ENCODE measurements around the gene SPATA25. TPM values are rescaled to one million over a fixed set of nuclear protein-coding genes. Genes with fewer than 3 reads are reported as not detected.

The SPATA25 gene
- polyA plus RNA-seq, 1 donor from 2014 or later: 5.1 TPM

DNA sequence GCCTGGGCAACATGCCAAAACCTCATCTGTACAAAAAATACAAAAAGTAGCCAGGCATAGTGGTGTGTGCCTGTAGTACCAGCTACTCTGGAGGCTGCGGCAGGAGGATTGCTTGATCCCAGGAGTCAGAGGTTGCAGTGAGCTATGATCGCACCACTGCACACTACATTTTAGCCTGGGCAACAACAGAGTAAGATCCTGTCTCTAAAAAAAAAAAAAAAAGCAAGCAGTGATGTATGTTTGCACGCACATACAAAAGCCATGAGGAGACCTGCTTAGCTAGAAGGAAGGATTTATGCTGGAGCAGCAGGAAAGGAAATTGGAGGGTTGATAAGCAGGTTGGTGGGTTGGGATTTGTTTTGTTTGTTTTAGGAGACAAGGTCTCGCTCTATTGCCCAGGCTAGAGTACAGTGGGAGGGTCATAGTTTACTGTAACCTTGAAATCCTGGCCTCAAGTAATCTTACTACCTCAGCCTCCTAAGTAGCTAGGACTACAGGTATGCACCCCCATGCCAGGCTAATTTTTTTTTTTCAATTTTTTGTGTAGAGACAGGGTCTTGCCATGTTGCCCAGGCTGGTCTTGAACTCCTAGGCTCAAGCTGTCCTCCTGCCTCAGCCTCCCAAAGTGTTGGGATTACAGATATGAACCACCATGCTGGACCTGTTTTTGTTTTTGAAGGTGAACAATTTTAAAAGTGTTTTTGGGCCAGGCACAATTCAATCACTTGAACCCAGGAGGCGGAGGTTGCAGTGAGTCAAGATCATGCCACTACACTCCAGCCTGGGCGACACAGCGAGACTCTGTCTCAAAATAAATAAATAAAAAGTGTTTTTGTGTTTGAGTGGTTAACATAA is 26.0 kb downstream of the SPATA25 start:
- H3F3A ChIP-seq (ENCODE audit: insufficient read depth, low read length, poor library complexity, severe bottlenecking): no peaks in the 10 kb centered on the region
- H3K36me3 ChIP-seq (ENCODE audit: insufficient read depth, low read length): no peaks in the 10 kb centered on the region
- H4K20me1 ChIP-seq (ENCODE audit: insufficient read depth): no peaks in the 10 kb centered on the region
- no peak overlapping the region for H3K4me2 ChIP-seq (ENCODE audit: low read length)
- no peaks in the 10 kb centered on the region for H3K9me3 ChIP-seq (ENCODE audit: low read length)
- H3K4me3 ChIP-seq (ENCODE audit: low read length): no peak overlapping the region
- H3K79me2 ChIP-seq (replicated peaks; ENCODE audit: insufficient read depth, low read length): peaks cover 19% of the 10 kb centered on the region
- H3K9me2 ChIP-seq (ENCODE audit: insufficient read depth, low read length): no peaks in the 10 kb centered on the region
- TF ChIP-seq EZH2 (IDR thresholded peaks at IDR 0.05; ENCODE audit: borderline replicate concordance, insufficient read depth, low read length, poor library complexity, severe bottlenecking) (no peak), SMC3 (conservative IDR thresholded peaks at IDR 0.05; ENCODE audit: poor library complexity) (no peak), TAF1 (IDR thresholded peaks at IDR 0.05; ENCODE audit: low read depth) (no peak), MXI1 (conservative IDR thresholded peaks at IDR 0.05; ENCODE audit: poor library complexity, severe bottlenecking) (no peak), RAD21 (conservative IDR thresholded peaks at IDR 0.05) (no peak), EP300 (conservative IDR thresholded peaks at IDR 0.05; ENCODE audit: poor library complexity, severe bottlenecking) (no peak), POLR2AphosphoS5 (IDR thresholded peaks at IDR 0.05) (no peak)
- TF ChIP-seq, protein P1, sequence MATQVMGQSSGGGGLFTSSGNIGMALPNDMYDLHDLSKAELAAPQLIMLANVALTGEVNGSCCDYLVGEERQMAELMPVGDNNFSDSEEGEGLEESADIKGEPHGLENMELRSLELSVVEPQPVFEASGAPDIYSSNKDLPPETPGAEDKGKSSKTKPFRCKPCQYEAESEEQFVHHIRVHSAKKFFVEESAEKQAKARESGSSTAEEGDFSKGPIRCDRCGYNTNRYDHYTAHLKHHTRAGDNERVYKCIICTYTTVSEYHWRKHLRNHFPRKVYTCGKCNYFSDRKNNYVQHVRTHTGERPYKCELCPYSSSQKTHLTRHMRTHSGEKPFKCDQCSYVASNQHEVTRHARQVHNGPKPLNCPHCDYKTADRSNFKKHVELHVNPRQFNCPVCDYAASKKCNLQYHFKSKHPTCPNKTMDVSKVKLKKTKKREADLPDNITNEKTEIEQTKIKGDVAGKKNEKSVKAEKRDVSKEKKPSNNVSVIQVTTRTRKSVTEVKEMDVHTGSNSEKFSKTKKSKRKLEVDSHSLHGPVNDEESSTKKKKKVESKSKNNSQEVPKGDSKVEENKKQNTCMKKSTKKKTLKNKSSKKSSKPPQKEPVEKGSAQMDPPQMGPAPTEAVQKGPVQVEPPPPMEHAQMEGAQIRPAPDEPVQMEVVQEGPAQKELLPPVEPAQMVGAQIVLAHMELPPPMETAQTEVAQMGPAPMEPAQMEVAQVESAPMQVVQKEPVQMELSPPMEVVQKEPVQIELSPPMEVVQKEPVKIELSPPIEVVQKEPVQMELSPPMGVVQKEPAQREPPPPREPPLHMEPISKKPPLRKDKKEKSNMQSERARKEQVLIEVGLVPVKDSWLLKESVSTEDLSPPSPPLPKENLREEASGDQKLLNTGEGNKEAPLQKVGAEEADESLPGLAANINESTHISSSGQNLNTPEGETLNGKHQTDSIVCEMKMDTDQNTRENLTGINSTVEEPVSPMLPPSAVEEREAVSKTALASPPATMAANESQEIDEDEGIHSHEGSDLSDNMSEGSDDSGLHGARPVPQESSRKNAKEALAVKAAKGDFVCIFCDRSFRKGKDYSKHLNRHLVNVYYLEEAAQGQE (IDR thresholded peaks at IDR 0.05; ENCODE audit: borderline replicate concordance): no peak
- TF ChIP-seq, protein P2, sequence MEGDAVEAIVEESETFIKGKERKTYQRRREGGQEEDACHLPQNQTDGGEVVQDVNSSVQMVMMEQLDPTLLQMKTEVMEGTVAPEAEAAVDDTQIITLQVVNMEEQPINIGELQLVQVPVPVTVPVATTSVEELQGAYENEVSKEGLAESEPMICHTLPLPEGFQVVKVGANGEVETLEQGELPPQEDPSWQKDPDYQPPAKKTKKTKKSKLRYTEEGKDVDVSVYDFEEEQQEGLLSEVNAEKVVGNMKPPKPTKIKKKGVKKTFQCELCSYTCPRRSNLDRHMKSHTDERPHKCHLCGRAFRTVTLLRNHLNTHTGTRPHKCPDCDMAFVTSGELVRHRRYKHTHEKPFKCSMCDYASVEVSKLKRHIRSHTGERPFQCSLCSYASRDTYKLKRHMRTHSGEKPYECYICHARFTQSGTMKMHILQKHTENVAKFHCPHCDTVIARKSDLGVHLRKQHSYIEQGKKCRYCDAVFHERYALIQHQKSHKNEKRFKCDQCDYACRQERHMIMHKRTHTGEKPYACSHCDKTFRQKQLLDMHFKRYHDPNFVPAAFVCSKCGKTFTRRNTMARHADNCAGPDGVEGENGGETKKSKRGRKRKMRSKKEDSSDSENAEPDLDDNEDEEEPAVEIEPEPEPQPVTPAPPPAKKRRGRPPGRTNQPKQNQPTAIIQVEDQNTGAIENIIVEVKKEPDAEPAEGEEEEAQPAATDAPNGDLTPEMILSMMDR (IDR thresholded peaks at IDR 0.05; ENCODE audit: poor library complexity, severe bottlenecking): no peak
- H3K9ac ChIP-seq (ENCODE audit: low read length): no peak overlapping the region
- H2AFZ ChIP-seq (ENCODE audit: low read depth, low read length): no peak overlapping the region
- no peaks in the 10 kb centered on the region for H3K27me3 ChIP-seq (ENCODE audit: insufficient read depth, low read depth, low read length)
- no peak overlapping the region for H3K27ac ChIP-seq (ENCODE audit: low read length)

DNA sequence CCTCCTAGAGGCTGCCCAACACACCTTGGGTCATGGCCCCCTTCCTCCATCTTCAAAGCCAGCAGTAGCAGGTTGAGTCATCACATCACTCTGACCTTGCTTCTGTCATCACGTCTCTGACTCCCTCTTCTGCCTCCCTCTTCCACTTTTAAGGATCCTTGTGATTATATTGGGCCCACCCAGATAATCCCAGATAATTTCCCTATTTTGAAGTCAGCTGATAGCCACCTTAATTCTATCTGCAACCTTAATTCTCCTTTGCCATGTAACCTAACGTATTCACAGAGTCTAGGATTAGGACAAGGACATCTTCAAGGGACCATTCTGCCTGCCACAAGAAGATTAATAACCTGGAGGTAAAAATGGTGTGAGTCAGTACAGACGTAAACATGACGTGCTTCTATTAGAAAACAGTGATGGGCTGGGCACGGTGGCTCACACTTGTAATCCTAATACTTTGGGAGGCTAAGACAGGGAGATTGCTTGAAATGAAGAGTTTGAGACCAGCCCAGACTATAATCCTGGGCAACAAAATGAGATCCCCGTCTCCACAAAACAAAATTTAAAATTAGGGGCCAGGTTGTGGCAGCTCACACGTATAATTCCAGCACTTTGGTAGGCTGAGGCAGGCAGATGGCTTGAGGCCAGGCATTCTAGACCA is 26.7 kb downstream of the SPATA25 start:
- H3K79me2 ChIP-seq (replicated peaks; ENCODE audit: insufficient read depth, low read length): peaks cover 27% of the 10 kb centered on the region
- H3K4me2 ChIP-seq (ENCODE audit: low read length): no peak overlapping the region
- H4K20me1 ChIP-seq (ENCODE audit: insufficient read depth): no peaks in the 10 kb centered on the region
- H2AFZ ChIP-seq (ENCODE audit: low read depth, low read length): no peak overlapping the region
- no peak overlapping the region for H3K9ac ChIP-seq (ENCODE audit: low read length)
- H3K36me3 ChIP-seq (ENCODE audit: insufficient read depth, low read length): no peaks in the 10 kb centered on the region
- H3K4me3 ChIP-seq (ENCODE audit: low read length): no peak overlapping the region
- H3K27me3 ChIP-seq (ENCODE audit: insufficient read depth, low read depth, low read length): no peaks in the 10 kb centered on the region
- H3F3A ChIP-seq (ENCODE audit: insufficient read depth, low read length, poor library complexity, severe bottlenecking): no peaks in the 10 kb centered on the region
- H3K9me2 ChIP-seq (ENCODE audit: insufficient read depth, low read length): no peaks in the 10 kb centered on the region
- H3K27ac ChIP-seq (ENCODE audit: low read length): no peak overlapping the region
- no peaks in the 10 kb centered on the region for H3K9me3 ChIP-seq (ENCODE audit: low read length)
- TF ChIP-seq SMC3 (conservative IDR thresholded peaks at IDR 0.05; ENCODE audit: poor library complexity) (no peak), EZH2 (IDR thresholded peaks at IDR 0.05; ENCODE audit: borderline replicate concordance, insufficient read depth, low read length, poor library complexity, severe bottlenecking) (no peak), POLR2AphosphoS5 (IDR thresholded peaks at IDR 0.05) (no peak), RAD21 (conservative IDR thresholded peaks at IDR 0.05) (no peak), TAF1 (IDR thresholded peaks at IDR 0.05; ENCODE audit: low read depth) (no peak), EP300 (conservative IDR thresholded peaks at IDR 0.05; ENCODE audit: poor library complexity, severe bottlenecking) (no peak), MXI1 (conservative IDR thresholded peaks at IDR 0.05; ENCODE audit: poor library complexity, severe bottlenecking) (no peak)
- TF ChIP-seq, protein P2 (IDR thresholded peaks at IDR 0.05; ENCODE audit: poor library complexity, severe bottlenecking): no peak
- TF ChIP-seq, protein P1 (IDR thresholded peaks at IDR 0.05; ENCODE audit: borderline replicate concordance): no peak

Measured in neural cell (in vitro differentiated cells).